Measurements from ENCODE around the gene VTI1A. TPM values are rescaled to one million over a fixed set of nuclear protein-coding genes. Genes with fewer than 3 reads are reported as not detected.

Gene VTI1A
- total RNA-seq, 1 experiment from 2014 or later = 61.7 TPM

- H3K27ac ChIP-seq (ENCODE audit: low read length) = no peak overlapping the region
- no peaks in the 10 kb centered on the region for H3K9me3 ChIP-seq (ENCODE audit: low read length)
- no peak overlapping the region for H3K4me2 ChIP-seq (ENCODE audit: low read depth, low read length, poor library complexity, severe bottlenecking)
These were observed 177.6 kb downstream of the VTI1A start for GRCh38 chr10:112624546-112625048.

GRCh38 chr10:112628951-112629609, 182.1 kb downstream of the VTI1A start:
- H3K27me3 ChIP-seq (ENCODE audit: low read length) = no peaks in the 10 kb centered on the region
- H3K4me1 ChIP-seq (ENCODE audit: low read length) = no peaks in the 10 kb centered on the region
- no peak overlapping the region for H3K9ac ChIP-seq (ENCODE audit: low read length)
- H3K36me3 ChIP-seq (ENCODE audit: insufficient read depth, low read length) = no peaks in the 10 kb centered on the region
- no peak for DNase-seq
- H2AFZ ChIP-seq (ENCODE audit: low read length) = no peak overlapping the region
- H4K20me1 ChIP-seq (ENCODE audit: insufficient read depth, low read depth, low read length) = no peaks in the 10 kb centered on the region
- no peaks in the 10 kb centered on the region for H3K9me2 ChIP-seq (replicated peaks; ENCODE audit: insufficient read depth, low read length)
- H3K79me2 ChIP-seq (ENCODE audit: low read length) = no peaks in the 10 kb centered on the region
- no peak overlapping the region for H3K4me3 ChIP-seq (ENCODE audit: low read length)
- H3K9me3 ChIP-seq (ENCODE audit: low read length) = no peaks in the 10 kb centered on the region
- no peak overlapping the region for H3K27ac ChIP-seq (ENCODE audit: low read length)
- no peak overlapping the region for H3K4me2 ChIP-seq (ENCODE audit: low read depth, low read length, poor library complexity, severe bottlenecking)

More at GRCh38 chr10:112624546-112625048, 177.6 kb downstream of the VTI1A start:
- no peaks in the 10 kb centered on the region for H3K9me2 ChIP-seq (replicated peaks; ENCODE audit: insufficient read depth, low read length)
- no peaks in the 10 kb centered on the region for H4K20me1 ChIP-seq (ENCODE audit: insufficient read depth, low read depth, low read length)
- no peak overlapping the region for H3K4me3 ChIP-seq (ENCODE audit: low read length)
- no peaks in the 10 kb centered on the region for H3K36me3 ChIP-seq (ENCODE audit: insufficient read depth, low read length)
- H3K27me3 ChIP-seq (ENCODE audit: low read length) = no peaks in the 10 kb centered on the region
- no peak overlapping the region for H2AFZ ChIP-seq (ENCODE audit: low read length)
- DNase-seq = no peak
- H3K9ac ChIP-seq (ENCODE audit: low read length) = no peak overlapping the region
- H3K79me2 ChIP-seq (ENCODE audit: low read length) = no peaks in the 10 kb centered on the region
- H3K4me1 ChIP-seq (ENCODE audit: low read length) = no peaks in the 10 kb centered on the region

- H3K9ac ChIP-seq (ENCODE audit: low read length) = no peak overlapping the region
- no peak overlapping the region for H3K4me2 ChIP-seq (ENCODE audit: low read depth, low read length, poor library complexity, severe bottlenecking)
- no peaks in the 10 kb centered on the region for H3K79me2 ChIP-seq (ENCODE audit: low read length)
- H4K20me1 ChIP-seq (ENCODE audit: insufficient read depth, low read depth, low read length) = no peaks in the 10 kb centered on the region
- no peak overlapping the region for H2AFZ ChIP-seq (ENCODE audit: low read length)
- H3K9me3 ChIP-seq (ENCODE audit: low read length) = no peaks in the 10 kb centered on the region
- H3K9me2 ChIP-seq (replicated peaks; ENCODE audit: insufficient read depth, low read length) = no peaks in the 10 kb centered on the region
- no peaks in the 10 kb centered on the region for H3K27me3 ChIP-seq (ENCODE audit: low read length)
- H3K36me3 ChIP-seq (ENCODE audit: insufficient read depth, low read length) = no peaks in the 10 kb centered on the region
- no peak overlapping the region for H3K27ac ChIP-seq (ENCODE audit: low read length)
- H3K4me1 ChIP-seq (ENCODE audit: low read length) = no peaks in the 10 kb centered on the region
- no peak overlapping the region for H3K4me3 ChIP-seq (ENCODE audit: low read length)
- DNase-seq = no peak
These were observed 184.7 kb downstream of the VTI1A start for GRCh38 chr10:112631501-112632400.

- Histone ChIP-seq H2AFZ (ENCODE audit: low read length) (no peak overlapping the region), H3K4me3 (ENCODE audit: low read length) (no peak overlapping the region), H4K20me1 (ENCODE audit: insufficient read depth, low read depth, low read length) (no peaks in the 10 kb centered on the region), H3K9ac (ENCODE audit: low read length) (no peak overlapping the region), H3K36me3 (ENCODE audit: insufficient read depth, low read length) (no peaks in the 10 kb centered on the region), H3K4me1 (ENCODE audit: low read length) (no peaks in the 10 kb centered on the region), H3K27ac (ENCODE audit: low read length) (no peak overlapping the region), H3K9me3 (ENCODE audit: low read length) (no peaks in the 10 kb centered on the region), H3K79me2 (ENCODE audit: low read length) (no peaks in the 10 kb centered on the region), H3K4me2 (ENCODE audit: low read depth, low read length, poor library complexity, severe bottlenecking) (no peak overlapping the region), H3K27me3 (ENCODE audit: low read length) (no peaks in the 10 kb centered on the region), H3K9me2 (replicated peaks; ENCODE audit: insufficient read depth, low read length) (no peaks in the 10 kb centered on the region)
- DNase-seq = no peak
These were observed 187.2 kb downstream of the VTI1A start for GRCh38 chr10:112634096-112634830.

GRCh38 chr10:112637901-112638300, 190.9 kb downstream of the VTI1A start:
- Histone ChIP-seq H3K36me3 (ENCODE audit: insufficient read depth, low read length) (no peaks in the 10 kb centered on the region), H3K27me3 (ENCODE audit: low read length) (no peaks in the 10 kb centered on the region), H3K27ac (ENCODE audit: low read length) (no peak overlapping the region), H3K4me3 (ENCODE audit: low read length) (no peak overlapping the region), H3K79me2 (ENCODE audit: low read length) (no peaks in the 10 kb centered on the region), H4K20me1 (ENCODE audit: insufficient read depth, low read depth, low read length) (no peaks in the 10 kb centered on the region), H3K9ac (ENCODE audit: low read length) (no peak overlapping the region), H2AFZ (ENCODE audit: low read length) (no peak overlapping the region), H3K9me2 (replicated peaks; ENCODE audit: insufficient read depth, low read length) (no peaks in the 10 kb centered on the region), H3K4me2 (ENCODE audit: low read depth, low read length, poor library complexity, severe bottlenecking) (no peak overlapping the region), H3K4me1 (ENCODE audit: low read length) (peaks cover 7% of the 10 kb centered on the region), H3K9me3 (ENCODE audit: low read length) (no peaks in the 10 kb centered on the region)
- DNase-seq = no peak

- Histone ChIP-seq H3K4me3 (ENCODE audit: low read length) (no peak overlapping the region), H3K4me1 (ENCODE audit: low read length) (peaks cover 7% of the 10 kb centered on the region), H3K79me2 (ENCODE audit: low read length) (no peaks in the 10 kb centered on the region), H3K27me3 (ENCODE audit: low read length) (no peaks in the 10 kb centered on the region), H3K27ac (ENCODE audit: low read length) (no peak overlapping the region), H3K36me3 (ENCODE audit: insufficient read depth, low read length) (no peaks in the 10 kb centered on the region), H3K4me2 (ENCODE audit: low read depth, low read length, poor library complexity, severe bottlenecking) (no peak overlapping the region), H3K9me3 (ENCODE audit: low read length) (no peaks in the 10 kb centered on the region), H2AFZ (ENCODE audit: low read length) (no peak overlapping the region), H4K20me1 (ENCODE audit: insufficient read depth, low read depth, low read length) (no peaks in the 10 kb centered on the region), H3K9ac (ENCODE audit: low read length) (no peak overlapping the region), H3K9me2 (replicated peaks; ENCODE audit: insufficient read depth, low read length) (no peaks in the 10 kb centered on the region)
- no peak for DNase-seq
These were observed 192.3 kb downstream of the VTI1A start for GRCh38 chr10:112639298-112639697.

- DNase-seq = no peak
- Histone ChIP-seq H2AFZ (ENCODE audit: low read length) (no peak overlapping the region), H3K4me1 (ENCODE audit: low read length) (peaks cover 7% of the 10 kb centered on the region), H3K9me2 (replicated peaks; ENCODE audit: insufficient read depth, low read length) (no peaks in the 10 kb centered on the region), H3K9ac (ENCODE audit: low read length) (no peak overlapping the region), H3K27ac (ENCODE audit: low read length) (no peak overlapping the region), H3K9me3 (ENCODE audit: low read length) (no peaks in the 10 kb centered on the region), H3K27me3 (ENCODE audit: low read length) (no peaks in the 10 kb centered on the region), H3K4me2 (ENCODE audit: low read depth, low read length, poor library complexity, severe bottlenecking) (no peak overlapping the region), H4K20me1 (ENCODE audit: insufficient read depth, low read depth, low read length) (no peaks in the 10 kb centered on the region), H3K79me2 (ENCODE audit: low read length) (no peaks in the 10 kb centered on the region), H3K36me3 (ENCODE audit: insufficient read depth, low read length) (no peaks in the 10 kb centered on the region), H3K4me3 (ENCODE audit: low read length) (no peak overlapping the region)
These were observed 193.6 kb downstream of the VTI1A start for GRCh38 chr10:112640638-112641037.
